Nephron (organoid): Measurements from ENCODE around the gene LDB2.

Experiments
- H3K27ac Mint-ChIP-seq, 3 experiments: 2 replicates each; pipeline ENCODE4 v1.8.0; 2020; ENCODE audit warnings: mixed read lengths in 3 of 3, mild to moderate bottlenecking in 2 of 3, moderate library complexity in 1 of 3
- H3K27me3 Mint-ChIP-seq: 2 replicates; pipeline ENCODE4 v1.8.0; 2021; ENCODE audit warnings: low read depth, mild to moderate bottlenecking, moderate library complexity, mixed read lengths
- H3K36me3 Mint-ChIP-seq: 2 replicates; pipeline ENCODE4 v1.8.0; 2020; ENCODE audit warnings: low read depth, mixed read lengths
- H3K4me1 Mint-ChIP-seq: 2 replicates; pipeline ENCODE4 v1.8.0; 2020; ENCODE audit warnings: mixed read lengths
- H3K4me3 Mint-ChIP-seq, 3 experiments: 2 replicates each; pipeline ENCODE4 v1.8.0; 2020; ENCODE audit warnings: mild to moderate bottlenecking in 3 of 3, mixed read lengths in 3 of 3, moderate library complexity in 2 of 3
- H3K9me3 Mint-ChIP-seq: 2 replicates; pipeline ENCODE4 v1.8.0; 2020; ENCODE audit warnings: mixed read lengths
- TF ChIP-seq, protein P1 (sequence below), 3 experiments: fragments of 200-600 bp; sonication (generic); IDR thresholded peaks; one replicate each; pipeline ENCODE4 v1.5.0; 2021; ENCODE audit warnings: antibody characterized with exemption in 3 of 3; ENCODE audit not compliant: unreplicated experiment in 3 of 3

Gene LDB2

DNA sequence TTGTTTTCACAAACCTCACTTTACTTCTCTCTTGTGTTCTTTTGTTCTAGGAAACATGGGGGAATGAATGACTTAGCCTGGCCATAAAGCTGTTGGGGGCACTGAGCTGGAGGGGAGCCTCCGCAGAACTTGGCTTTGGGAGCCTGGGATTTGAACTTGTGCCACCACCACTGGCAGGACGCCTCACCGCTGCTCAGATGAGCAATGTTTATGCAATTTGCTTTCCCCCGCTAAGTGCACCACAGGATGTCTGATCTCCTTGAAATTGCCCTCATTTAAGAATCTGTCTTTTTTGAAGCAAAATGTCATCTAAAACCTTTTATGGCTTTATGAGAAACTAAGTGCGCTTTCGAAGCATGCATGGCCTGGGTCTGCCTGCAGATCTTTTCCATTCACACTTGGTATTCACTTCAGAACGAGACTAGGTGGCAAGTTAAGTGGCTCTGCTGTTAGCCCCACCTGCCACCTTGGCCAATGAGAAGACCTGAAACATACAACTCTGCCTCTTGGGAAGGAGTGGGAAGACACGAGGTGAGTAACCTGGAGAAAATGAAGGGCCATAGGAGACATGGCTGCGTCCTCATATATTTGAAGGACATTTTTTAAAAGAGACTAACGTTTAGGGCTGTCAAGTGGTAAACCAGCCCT, 119.3 kb downstream of the LDB2 start:
- H3K36me3 Mint-ChIP-seq, result peaks cover 21% of the 10 kb centered on the region
- H3K4me3 Mint-ChIP-seq, result no peak overlapping the region
- TF ChIP-seq, protein P1, sequence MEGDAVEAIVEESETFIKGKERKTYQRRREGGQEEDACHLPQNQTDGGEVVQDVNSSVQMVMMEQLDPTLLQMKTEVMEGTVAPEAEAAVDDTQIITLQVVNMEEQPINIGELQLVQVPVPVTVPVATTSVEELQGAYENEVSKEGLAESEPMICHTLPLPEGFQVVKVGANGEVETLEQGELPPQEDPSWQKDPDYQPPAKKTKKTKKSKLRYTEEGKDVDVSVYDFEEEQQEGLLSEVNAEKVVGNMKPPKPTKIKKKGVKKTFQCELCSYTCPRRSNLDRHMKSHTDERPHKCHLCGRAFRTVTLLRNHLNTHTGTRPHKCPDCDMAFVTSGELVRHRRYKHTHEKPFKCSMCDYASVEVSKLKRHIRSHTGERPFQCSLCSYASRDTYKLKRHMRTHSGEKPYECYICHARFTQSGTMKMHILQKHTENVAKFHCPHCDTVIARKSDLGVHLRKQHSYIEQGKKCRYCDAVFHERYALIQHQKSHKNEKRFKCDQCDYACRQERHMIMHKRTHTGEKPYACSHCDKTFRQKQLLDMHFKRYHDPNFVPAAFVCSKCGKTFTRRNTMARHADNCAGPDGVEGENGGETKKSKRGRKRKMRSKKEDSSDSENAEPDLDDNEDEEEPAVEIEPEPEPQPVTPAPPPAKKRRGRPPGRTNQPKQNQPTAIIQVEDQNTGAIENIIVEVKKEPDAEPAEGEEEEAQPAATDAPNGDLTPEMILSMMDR (IDR thresholded peaks at IDR 0.05; ENCODE audit: unreplicated experiment in 3 of 3), result no peak
- H3K27me3 Mint-ChIP-seq, result no peaks in the 10 kb centered on the region
- no peaks in the 10 kb centered on the region for H3K9me3 Mint-ChIP-seq
- H3K27ac Mint-ChIP-seq, result peak overlapping the region in 2 of 3 experiments; percentile 64 to 87
- H3K4me1 Mint-ChIP-seq, result peaks cover 30% of the 10 kb centered on the region

DNA sequence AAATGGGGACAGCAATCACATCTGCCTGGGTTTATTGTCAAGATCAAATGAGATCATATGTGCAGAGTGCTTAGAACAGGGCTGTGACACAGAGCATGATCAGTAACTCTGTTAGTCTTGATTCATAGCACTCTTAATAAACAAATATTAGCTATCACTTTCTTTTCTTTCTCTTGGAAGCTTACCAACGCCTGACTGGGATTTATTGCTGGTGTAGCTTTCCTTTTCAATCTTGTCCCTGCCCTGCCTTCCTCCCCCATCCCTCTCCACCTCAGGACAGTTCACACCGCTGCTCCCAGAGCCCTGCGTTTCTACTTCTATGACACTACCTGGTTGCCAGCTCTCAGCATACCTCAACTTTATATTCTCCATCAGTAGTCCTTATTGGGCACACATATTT, 120.7 kb downstream of the LDB2 start:
- no peak overlapping the region for H3K4me3 Mint-ChIP-seq
- H3K4me1 Mint-ChIP-seq, result peaks cover 26% of the 10 kb centered on the region
- no peaks in the 10 kb centered on the region for H3K27me3 Mint-ChIP-seq
- H3K36me3 Mint-ChIP-seq, result peaks cover 25% of the 10 kb centered on the region
- no peaks in the 10 kb centered on the region for H3K9me3 Mint-ChIP-seq
- H3K27ac Mint-ChIP-seq, result no peak overlapping the region
- TF ChIP-seq, protein P1 (IDR thresholded peaks at IDR 0.05; ENCODE audit: unreplicated experiment in 3 of 3), result no peak

DNA sequence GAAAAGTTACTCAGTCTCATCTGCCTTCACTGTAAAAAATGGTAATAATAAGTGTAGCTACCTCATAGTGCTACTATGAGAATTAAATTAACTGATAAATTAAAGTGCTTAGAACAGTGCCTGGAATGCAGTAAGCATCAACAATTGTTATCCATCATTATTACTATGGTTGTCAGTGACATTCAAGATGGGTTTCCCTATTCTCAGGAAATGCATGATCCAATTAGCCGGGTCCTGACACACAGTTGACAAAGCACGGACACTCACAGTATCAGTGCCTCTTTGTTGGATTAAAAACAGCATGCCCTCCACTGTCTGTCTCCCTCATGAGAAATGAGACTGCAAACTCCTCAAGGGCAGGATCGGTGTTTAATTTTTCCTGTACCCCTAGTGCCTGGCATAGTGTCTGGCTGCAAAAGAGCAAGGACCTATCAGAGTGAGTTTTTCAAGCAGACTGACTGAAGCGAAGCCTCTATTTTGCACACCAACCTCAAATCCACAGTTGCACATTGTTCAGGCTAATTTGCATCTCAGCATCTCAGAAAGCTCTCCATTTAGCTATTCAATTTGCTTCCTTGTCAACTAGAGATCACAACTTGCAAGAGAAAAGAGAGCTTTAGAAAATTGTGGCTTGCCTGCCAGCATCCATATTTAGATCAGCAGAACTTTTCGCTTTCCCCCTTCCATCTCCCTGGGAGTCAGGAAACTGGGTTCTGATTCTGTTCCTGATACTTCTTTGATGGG, 122.9 kb downstream of the LDB2 start:
- H3K36me3 Mint-ChIP-seq, result peaks cover 22% of the 10 kb centered on the region
- H3K27ac Mint-ChIP-seq, result no peak overlapping the region
- TF ChIP-seq, protein P1 (IDR thresholded peaks at IDR 0.05; ENCODE audit: unreplicated experiment in 3 of 3), result no peak
- H3K9me3 Mint-ChIP-seq, result no peaks in the 10 kb centered on the region
- H3K27me3 Mint-ChIP-seq, result no peaks in the 10 kb centered on the region
- H3K4me3 Mint-ChIP-seq, result no peak overlapping the region
- peaks cover 43% of the 10 kb centered on the region for H3K4me1 Mint-ChIP-seq

DNA sequence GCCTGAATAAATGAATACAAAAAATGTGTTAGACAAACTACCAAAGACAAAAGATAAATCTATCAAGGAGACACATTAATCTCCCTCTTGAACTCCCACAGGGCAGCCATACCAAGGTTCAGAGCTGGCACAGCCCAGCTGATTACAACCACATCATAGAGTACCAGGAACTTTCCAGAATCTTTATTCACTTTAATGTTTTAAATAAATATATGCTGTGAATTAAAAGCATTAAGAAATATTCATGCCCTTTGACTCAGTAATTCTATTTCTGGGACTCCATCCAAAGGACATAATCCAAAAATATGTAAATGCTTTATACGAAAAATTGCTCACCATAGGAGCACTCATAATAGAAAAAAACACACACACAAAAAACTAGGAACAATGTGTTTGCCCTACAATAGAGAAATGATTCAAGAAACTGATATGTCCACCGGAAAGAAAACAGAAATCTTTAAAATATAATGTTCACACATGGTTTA, 126.0 kb downstream of the LDB2 start:
- TF ChIP-seq, protein P1 (IDR thresholded peaks at IDR 0.05; ENCODE audit: unreplicated experiment in 3 of 3), result no peak
- H3K27ac Mint-ChIP-seq, result peak overlapping the region; percentile 85 to 93 (median 87)
- no peaks in the 10 kb centered on the region for H3K27me3 Mint-ChIP-seq

GRCh38 chr4:16770710-16771285, 127.6 kb downstream of the LDB2 start:
- Mint-ChIP-seq H3K9me3 (no peaks in the 10 kb centered on the region), H3K4me1 (peaks cover 35% of the 10 kb centered on the region), H3K36me3 (peaks cover 17% of the 10 kb centered on the region), H3K27me3 (no peaks in the 10 kb centered on the region), H3K4me3 (no peak overlapping the region), H3K27ac (peak overlapping the region in 2 of 3 experiments; percentile 93)
- TF ChIP-seq, protein P1 (IDR thresholded peaks at IDR 0.05; ENCODE audit: unreplicated experiment in 3 of 3), result no peak

More for the DNA sequence above, 126.0 kb downstream of the LDB2 start:
- H3K36me3 Mint-ChIP-seq, result peaks cover 17% of the 10 kb centered on the region
- H3K4me1 Mint-ChIP-seq, result peaks cover 35% of the 10 kb centered on the region
- H3K9me3 Mint-ChIP-seq, result no peaks in the 10 kb centered on the region
- H3K4me3 Mint-ChIP-seq, result peak overlapping the region in 1 of 3 experiments; percentile 15
